K562 (cell line): ENCODE results near the gene TRANK1. TPM values are rescaled to one million over a fixed set of nuclear protein-coding genes. Genes with fewer than 3 reads are reported as not detected.

ENCODE experiments used
- ATAC-seq: fragments of 200-7000 bp; cut with Tn5 transposase; 3 replicates; pipeline ENCODE4 v1.9.1; 2020; ENCODE audit warnings: moderate library complexity
- BruUV-seq: library from RNA; stranded (reverse); fragments of 400-500 nt; replicated peaks from 2 replicates; lab custom pipeline; 2021; lab: Mats Ljungman, UMichigan
- CTCF ChIA-PET: fragments of 300-600 bp; formaldehyde crosslinking; extraction: SDS; loops from one replicate; lab custom pipeline; 2021; ENCODE audit warnings: low intra/inter-chr PET ratio; lab: Yijun Ruan, JAX
- POLR2A ChIA-PET: fragments of 300-600, 350-650 bp; sonication (Branson Sonifier 250); formaldehyde crosslinking; extraction: SDS; loops from one replicate; lab custom pipeline; 2021; ENCODE audit warnings: antibody characterized with exemption, inconsistent platforms; lab: Yijun Ruan, JAX
- DNase-seq, 4 experiments: peaks; one replicate each; pipeline versions ENCODE4 v3.0.0 to v3.0.0-alpha.2; 2011 to 2018; ENCODE audit warnings: low spot score in 3 of 4, mixed read lengths in 3 of 4; ENCODE audit errors: extremely low read depth in 1 of 4
- FAIRE-seq: peaks from 2 replicates; lab custom pipeline; 2011; peaks lifted over from hg19 to GRCh38; lab: Jason Lieb, UNC
- H2AFZ ChIP-seq: 2 replicates; pipeline ENCODE4 v1.6.0; 2011; ENCODE audit warnings: low read depth, low read length, control low read depth, inconsistent platforms
- H3K27ac ChIP-seq: fragments of 200-600 bp; 3 replicates; pipeline ENCODE4 v1.8.0; 2011; ENCODE audit warnings: low read depth, mild to moderate bottlenecking, control low read depth, inconsistent platforms, low read length, moderate library complexity, mixed read lengths; ENCODE audit errors: extremely low read depth
- H3K27me3 ChIP-seq, 2 experiments: fragments of 300-600 bp in 1 of 2; 2 replicates in 1 of 2; 3 replicates in 1 of 2; pipeline versions ENCODE4 v1.6.0 to v1.8.0; 2011; ENCODE audit warnings: inconsistent platforms in 2 of 2, low read length in 2 of 2, mild to moderate bottlenecking in 1 of 2, mixed read lengths in 1 of 2, moderate library complexity in 1 of 2; ENCODE audit not compliant: control insufficient read depth in 2 of 2, insufficient read depth in 2 of 2
- H3K36me3 ChIP-seq: fragments of 300-600 bp; 3 replicates; pipeline ENCODE4 v1.8.0; 2011; ENCODE audit warnings: mild to moderate bottlenecking, low read length, inconsistent platforms; ENCODE audit not compliant: control insufficient read depth, insufficient read depth
- H3K4me1 ChIP-seq, 2 experiments: fragments of 200-600 bp in 1 of 2; replicated peaks in 1 of 2; 2 replicates in 1 of 2; 3 replicates in 1 of 2; pipeline versions ENCODE4 v1.5.1 to v1.8.0; 2011; ENCODE audit warnings: inconsistent platforms in 2 of 2, low read length in 2 of 2, mild to moderate bottlenecking in 1 of 2, mixed read lengths in 1 of 2, moderate library complexity in 1 of 2; ENCODE audit not compliant: control insufficient read depth in 2 of 2, insufficient read depth in 2 of 2
- H3K4me2 ChIP-seq: 2 replicates; pipeline ENCODE4 v1.6.1; 2011; ENCODE audit warnings: low read length, control low read depth, inconsistent platforms, mixed read lengths; ENCODE audit not compliant: insufficient read depth
- H3K4me3 ChIP-seq: fragments of 200-600 bp; sonication (generic), shearing (Covaris generic); 2 replicates; pipeline ENCODE4 v1.5.1; 2016; ENCODE audit warnings: control low read depth, inconsistent platforms
- H3K79me2 ChIP-seq: fragments of 200-600 bp; 3 replicates; pipeline ENCODE4 v1.8.0; 2011; ENCODE audit warnings: low read length, inconsistent platforms; ENCODE audit not compliant: control insufficient read depth, insufficient read depth
- H3K9ac ChIP-seq, 2 experiments: 2 replicates each; pipeline versions ENCODE4 v1.6.0 to v1.6.1; 2011; ENCODE audit warnings: low read depth in 2 of 2, low read length in 2 of 2, control low read depth in 1 of 2, inconsistent platforms in 1 of 2, mild to moderate bottlenecking in 1 of 2, mixed read lengths in 1 of 2; ENCODE audit not compliant: insufficient read depth in 1 of 2
- H3K9me1 ChIP-seq: one replicate; pipeline ENCODE4 v1.6.0; 2011; ENCODE audit warnings: inconsistent platforms, mild to moderate bottlenecking, low read length, moderate library complexity; ENCODE audit not compliant: control insufficient read depth, insufficient read depth
- H3K9me3 ChIP-seq: replicated peaks from 2 replicates; pipeline ENCODE4 v1.5.1; 2011; ENCODE audit warnings: low read depth, low read length, inconsistent platforms; ENCODE audit not compliant: control insufficient read depth, insufficient read depth
- H4K20me1 ChIP-seq: replicated peaks from 2 replicates; pipeline ENCODE4 v1.6.1; 2011; ENCODE audit warnings: low read length, inconsistent platforms, mixed read lengths; ENCODE audit not compliant: control insufficient read depth, insufficient read depth
- ARNT ChIP-seq, 2 experiments: fragments of 450-650 bp; IDR thresholded peaks; 2 replicates each; pipeline ENCODE4 v1.6.1; 2016; ENCODE audit warnings: mild to moderate bottlenecking in 1 of 2
- CAMTA2 ChIP-seq: fragments of 250-450 bp; sonication (Bioruptor Pico); conservative IDR thresholded peaks from 2 replicates; pipeline ENCODE4 v1.5.1; 2022
- CCAR2 ChIP-seq: fragments of 200-400 bp; formaldehyde crosslinking; IDR thresholded peaks from 2 replicates; pipeline ENCODE4 v1.6.1; 2017; ENCODE audit warnings: mild to moderate bottlenecking, low read depth, low read length
- FIP1L1 ChIP-seq: fragments of 200-400 bp; formaldehyde crosslinking; IDR thresholded peaks from 2 replicates; pipeline ENCODE4 v1.6.1; 2018; ENCODE audit warnings: mild to moderate bottlenecking, low read depth, low read length; ENCODE audit not compliant: poor library complexity, severe bottlenecking
- FOXJ2 ChIP-seq: fragments of 200-800 bp; sonication (Bioruptor generic); IDR thresholded peaks from 2 replicates; pipeline ENCODE4 v1.6.1; 2016; ENCODE audit warnings: missing genetic modification characterization, missing compliant biosample characterization
- KLF16 ChIP-seq: IDR thresholded peaks from 2 replicates; pipeline ENCODE4 v1.6.1; 2016; ENCODE audit warnings: antibody characterized with exemption
- MBD2 ChIP-seq: sonication (generic); IDR thresholded peaks from 2 replicates; pipeline ENCODE4 v1.6.1; 2016; ENCODE audit warnings: low read depth, borderline replicate concordance
- NFIC ChIP-seq: fragments of 450-650 bp; IDR thresholded peaks from 2 replicates; pipeline ENCODE4 v1.6.1; 2017; ENCODE audit warnings: mild to moderate bottlenecking, inconsistent platforms
- TAF1 ChIP-seq: IDR thresholded peaks from 2 replicates; pipeline ENCODE4 v1.6.1; 2011; ENCODE audit warnings: mild to moderate bottlenecking, low read length, moderate library complexity; ENCODE audit not compliant: insufficient read depth, control insufficient read depth, severe bottlenecking; ENCODE audit errors: extremely low read depth
- TOE1 ChIP-seq, 2 experiments: fragments of 450-650 bp in 1 of 2; sonication (generic) in 1 of 2; formaldehyde crosslinking in 1 of 2; IDR thresholded peaks; 2 replicates each; pipeline versions ENCODE4 v1.7.1 to v1.8.0; 2016 to 2022; ENCODE audit warnings: borderline replicate concordance in 2 of 2, mild to moderate bottlenecking in 2 of 2, antibody characterized with exemption in 1 of 2, inconsistent platforms in 1 of 2, low read depth in 1 of 2, missing genetic modification reagents in 1 of 2, moderate library complexity in 1 of 2
- ZNF324 ChIP-seq: fragments of 250-450 bp; sonication (Bioruptor Pico); IDR thresholded peaks from 2 replicates; pipeline ENCODE4 v1.4.0; 2020; ENCODE audit warnings: mild to moderate bottlenecking
- WGBS: fragments of 100-300 bp; shearing (Covaris generic); methylation state at CpG from one replicate; pipeline ENCODE4 v1.1.6; 2016; ENCODE audit warnings: low coverage, mixed read lengths; ENCODE audit not compliant: insufficient coverage; ENCODE audit errors: missing lambda C conversion rate; 5-methylcytosine and 5-hydroxymethylcytosine counted together
- in situ Hi-C: fragments of 300-500 bp; cut with MboI; formaldehyde crosslinking; loops from 4 replicates; pipeline ENCODE4 v1.15.0; 2018; ENCODE audit warnings: inconsistent platforms, mixed read lengths
- intact Hi-C: fragments of 100-400 bp; cut with micrococcal nuclease; formaldehyde crosslinking; loops from 2 replicates; pipeline ENCODE4 v1.14.2; 2022
- polyA plus RNA-seq, 8 experiments: library from polyadenylated mRNA; depleted of rRNA in 4 of 8; stranded (reverse) in 5 of 8; unstranded in 3 of 8; fragments of >200 nt; fragmentation: Nextera tagmentation in 2 of 8; fragmentation: Illumina TruSeq in 1 of 8; extraction: Ambion mirVana in 2 of 8; extraction: Trizol in 1 of 8; gene quantifications; 2 replicates each; pipeline versions ENCODE4 v1.2.1 to v1.2.3, GENCODE V29; 2011 to 2014; ENCODE audit warnings: inconsistent platforms in 1 of 8, missing spikeins in 1 of 8
- total RNA-seq, 7 experiments: library from RNA; depleted of rRNA in 6 of 7; stranded (reverse); fragments of >200 nt in 6 of 7; fragmentation: Illumina TruSeq in 2 of 7; extraction: Trizol in 2 of 7; gene quantifications; 2 replicates each; pipeline versions ENCODE4 v1.2.1 to v1.2.3, GENCODE V29; 2011 to 2021; ENCODE audit warnings: low replicate concordance in 1 of 7
- TF ChIP-seq, protein P1 (sequence below): fragments of 450-650 bp; IDR thresholded peaks from 2 replicates; pipeline ENCODE4 v1.7.1; 2018; ENCODE audit warnings: mild to moderate bottlenecking, low read depth; ENCODE audit not compliant: partially characterized antibody
- TF ChIP-seq, protein P2 (sequence below): sonication (generic); formaldehyde crosslinking; IDR thresholded peaks from 2 replicates; pipeline ENCODE4 v1.8.0; 2022; ENCODE audit warnings: mild to moderate bottlenecking, missing genetic modification reagents

The TRANK1 gene
- total and polyA plus RNA-seq, 9 of the 15 experiments (the other 6 are each of a cell fraction or from before 2014, with no cell fraction given): 0.41 to 5.3 (median 2.1) TPM

DNA sequence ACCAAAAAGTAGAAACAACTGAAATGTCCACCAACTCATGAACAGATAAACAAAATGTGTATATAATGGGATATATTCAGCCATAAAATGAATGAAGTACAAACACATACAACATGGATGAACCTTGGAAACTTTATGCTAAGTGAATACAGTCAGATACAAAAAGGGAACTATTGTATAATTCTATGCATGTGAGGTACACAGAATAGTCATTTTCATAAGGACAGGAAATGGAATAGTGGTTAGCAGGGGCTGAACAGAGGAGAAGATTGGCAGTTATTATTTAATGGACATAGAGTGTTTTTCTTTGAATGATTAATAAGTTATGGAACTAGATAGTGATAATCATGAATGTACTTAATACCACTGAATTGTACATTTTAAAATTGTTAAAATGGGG is 20.0 kb upstream of the TRANK1 start (continued):
- TF ChIP-seq, protein P1, sequence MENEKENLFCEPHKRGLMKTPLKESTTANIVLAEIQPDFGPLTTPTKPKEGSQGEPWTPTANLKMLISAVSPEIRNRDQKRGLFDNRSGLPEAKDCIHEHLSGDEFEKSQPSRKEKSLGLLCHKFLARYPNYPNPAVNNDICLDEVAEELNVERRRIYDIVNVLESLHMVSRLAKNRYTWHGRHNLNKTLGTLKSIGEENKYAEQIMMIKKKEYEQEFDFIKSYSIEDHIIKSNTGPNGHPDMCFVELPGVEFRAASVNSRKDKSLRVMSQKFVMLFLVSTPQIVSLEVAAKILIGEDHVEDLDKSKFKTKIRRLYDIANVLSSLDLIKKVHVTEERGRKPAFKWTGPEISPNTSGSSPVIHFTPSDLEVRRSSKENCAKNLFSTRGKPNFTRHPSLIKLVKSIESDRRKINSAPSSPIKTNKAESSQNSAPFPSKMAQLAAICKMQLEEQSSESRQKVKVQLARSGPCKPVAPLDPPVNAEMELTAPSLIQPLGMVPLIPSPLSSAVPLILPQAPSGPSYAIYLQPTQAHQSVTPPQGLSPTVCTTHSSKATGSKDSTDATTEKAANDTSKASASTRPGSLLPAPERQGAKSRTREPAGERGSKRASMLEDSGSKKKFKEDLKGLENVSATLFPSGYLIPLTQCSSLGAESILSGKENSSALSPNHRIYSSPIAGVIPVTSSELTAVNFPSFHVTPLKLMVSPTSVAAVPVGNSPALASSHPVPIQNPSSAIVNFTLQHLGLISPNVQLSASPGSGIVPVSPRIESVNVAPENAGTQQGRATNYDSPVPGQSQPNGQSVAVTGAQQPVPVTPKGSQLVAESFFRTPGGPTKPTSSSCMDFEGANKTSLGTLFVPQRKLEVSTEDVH: no peak
- TF ChIP-seq, all 486 proteins: peak for 0

DNA sequence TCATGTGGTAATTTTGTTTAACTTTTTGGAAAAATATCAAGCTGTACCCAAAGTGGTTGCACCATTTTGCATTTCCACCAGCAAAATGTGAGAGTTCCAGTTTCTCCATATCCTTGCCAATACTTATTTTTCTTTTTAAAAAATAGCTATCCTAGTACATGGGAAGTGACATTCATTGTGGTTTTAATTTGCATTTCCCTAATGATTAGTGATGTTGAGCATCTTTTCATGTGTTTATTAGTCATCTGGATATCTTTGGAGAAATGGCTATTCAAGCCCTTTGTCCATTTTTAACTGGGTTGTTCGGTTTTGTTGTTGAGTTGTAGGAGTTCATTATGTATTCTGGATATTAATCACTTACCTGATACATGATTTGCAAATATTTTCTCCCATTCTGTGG is 19.5 kb upstream of the TRANK1 start:
- in situ Hi-C loops: no loop called here
- Histone ChIP-seq H3K9me1 (no peaks in the 10 kb centered on the region), H3K36me3 (no peaks in the 10 kb centered on the region), H2AFZ (no peak overlapping the region), H3K4me2 (no peak overlapping the region), H4K20me1 (no peaks in the 10 kb centered on the region), H3K27me3 (no peaks in the 10 kb centered on the region), H3K9ac (no peak overlapping the region), H3K4me1 (peaks cover 10 to 12% of the 10 kb centered on the region in 2 experiments; a peak in 4 of 5 replicates), H3K79me2 (no peaks in the 10 kb centered on the region), H3K4me3 (no peak overlapping the region), H3K9me3 (no peaks in the 10 kb centered on the region), H3K27ac (no peak overlapping the region)
- BruUV-seq: no TSS peak
- no peak for DNase-seq
- CTCF ChIA-PET: interaction anchor here (0.6 kb wide), 1 partner anchor 34 kb away, joined by 3 read pairs; no protein-coding TSS in a partner anchor
- FAIRE-seq: no peak
- ATAC-seq: no peak
- 12% methylated on average over 1 of the region's 1 CpG for WGBS
- intact Hi-C loops: no loop called here
- POLR2A ChIA-PET: no interaction called here
- no peak for TF ChIP-seq ZNF324 (CRISPR knock-in tag)
- TF ChIP-seq FOXJ2: no peak
- TF ChIP-seq TOE1 (IDR thresholded peaks at IDR 0.05; ENCODE audit: borderline replicate concordance): no peak
- no peak for TF ChIP-seq TOE1 (CRISPR knock-in tag; IDR thresholded peaks at IDR 0.05; ENCODE audit: borderline replicate concordance, low read depth)
- no peak for TF ChIP-seq NFIC
- no peak for TF ChIP-seq TAF1
- no peak for TF ChIP-seq CAMTA2 (CRISPR knock-in tag)
- TF ChIP-seq FIP1L1: no peak
- TF ChIP-seq ARNT (IDR thresholded peaks at IDR 0.05): no peak
- no peak for TF ChIP-seq CCAR2
- TF ChIP-seq, protein P2, sequence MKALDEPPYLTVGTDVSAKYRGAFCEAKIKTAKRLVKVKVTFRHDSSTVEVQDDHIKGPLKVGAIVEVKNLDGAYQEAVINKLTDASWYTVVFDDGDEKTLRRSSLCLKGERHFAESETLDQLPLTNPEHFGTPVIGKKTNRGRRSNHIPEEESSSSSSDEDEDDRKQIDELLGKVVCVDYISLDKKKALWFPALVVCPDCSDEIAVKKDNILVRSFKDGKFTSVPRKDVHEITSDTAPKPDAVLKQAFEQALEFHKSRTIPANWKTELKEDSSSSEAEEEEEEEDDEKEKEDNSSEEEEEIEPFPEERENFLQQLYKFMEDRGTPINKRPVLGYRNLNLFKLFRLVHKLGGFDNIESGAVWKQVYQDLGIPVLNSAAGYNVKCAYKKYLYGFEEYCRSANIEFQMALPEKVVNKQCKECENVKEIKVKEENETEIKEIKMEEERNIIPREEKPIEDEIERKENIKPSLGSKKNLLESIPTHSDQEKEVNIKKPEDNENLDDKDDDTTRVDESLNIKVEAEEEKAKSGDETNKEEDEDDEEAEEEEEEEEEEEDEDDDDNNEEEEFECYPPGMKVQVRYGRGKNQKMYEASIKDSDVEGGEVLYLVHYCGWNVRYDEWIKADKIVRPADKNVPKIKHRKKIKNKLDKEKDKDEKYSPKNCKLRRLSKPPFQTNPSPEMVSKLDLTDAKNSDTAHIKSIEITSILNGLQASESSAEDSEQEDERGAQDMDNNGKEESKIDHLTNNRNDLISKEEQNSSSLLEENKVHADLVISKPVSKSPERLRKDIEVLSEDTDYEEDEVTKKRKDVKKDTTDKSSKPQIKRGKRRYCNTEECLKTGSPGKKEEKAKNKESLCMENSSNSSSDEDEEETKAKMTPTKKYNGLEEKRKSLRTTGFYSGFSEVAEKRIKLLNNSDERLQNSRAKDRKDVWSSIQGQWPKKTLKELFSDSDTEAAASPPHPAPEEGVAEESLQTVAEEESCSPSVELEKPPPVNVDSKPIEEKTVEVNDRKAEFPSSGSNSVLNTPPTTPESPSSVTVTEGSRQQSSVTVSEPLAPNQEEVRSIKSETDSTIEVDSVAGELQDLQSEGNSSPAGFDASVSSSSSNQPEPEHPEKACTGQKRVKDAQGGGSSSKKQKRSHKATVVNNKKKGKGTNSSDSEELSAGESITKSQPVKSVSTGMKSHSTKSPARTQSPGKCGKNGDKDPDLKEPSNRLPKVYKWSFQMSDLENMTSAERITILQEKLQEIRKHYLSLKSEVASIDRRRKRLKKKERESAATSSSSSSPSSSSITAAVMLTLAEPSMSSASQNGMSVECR (CRISPR knock-in tag): no peak
- TF ChIP-seq MBD2: no peak
- no peak for TF ChIP-seq KLF16
